Nephron (organoid): ENCODE measurements around the gene PTGES2.

Experiments
- H3K27ac Mint-ChIP-seq, 3 experiments: 2 replicates each; pipeline ENCODE4 v1.8.0; 2020; ENCODE audit warnings: mixed read lengths in 3 of 3, mild to moderate bottlenecking in 2 of 3, moderate library complexity in 1 of 3
- H3K27me3 Mint-ChIP-seq: 2 replicates; pipeline ENCODE4 v1.8.0; 2021; ENCODE audit warnings: low read depth, mild to moderate bottlenecking, moderate library complexity, mixed read lengths
- H3K36me3 Mint-ChIP-seq: 2 replicates; pipeline ENCODE4 v1.8.0; 2020; ENCODE audit warnings: low read depth, mixed read lengths
- H3K4me1 Mint-ChIP-seq: 2 replicates; pipeline ENCODE4 v1.8.0; 2020; ENCODE audit warnings: mixed read lengths
- H3K4me3 Mint-ChIP-seq, 3 experiments: 2 replicates each; pipeline ENCODE4 v1.8.0; 2020; ENCODE audit warnings: mild to moderate bottlenecking in 3 of 3, mixed read lengths in 3 of 3, moderate library complexity in 2 of 3
- H3K9me3 Mint-ChIP-seq: 2 replicates; pipeline ENCODE4 v1.8.0; 2020; ENCODE audit warnings: mixed read lengths
- CTCF ChIP-seq, 3 experiments: fragments of 200-600 bp; sonication (generic); IDR thresholded peaks; one replicate each; pipeline ENCODE4 v1.5.0; 2021; ENCODE audit warnings: antibody characterized with exemption in 3 of 3; ENCODE audit not compliant: unreplicated experiment in 3 of 3

The PTGES2 gene

GRCh38 chr9:128097543-128098296 is 29.8 kb downstream of the PTGES2 start:
- Mint-ChIP-seq H3K4me1 (peaks cover 77% of the 10 kb centered on the region), H3K4me3 (peak overlapping the region; percentile 86 to 91 (median 88)), H3K27ac (peak overlapping the region; percentile 98 to 99 (median 99)), H3K9me3 (no peaks in the 10 kb centered on the region), H3K36me3 (peaks cover 14% of the 10 kb centered on the region), H3K27me3 (no peaks in the 10 kb centered on the region)
- no peak for TF ChIP-seq CTCF (IDR thresholded peaks at IDR 0.05; ENCODE audit: unreplicated experiment in 3 of 3)

GRCh38 chr9:128096616-128097536 is 30.7 kb downstream of the PTGES2 start:
- Mint-ChIP-seq H3K9me3 (no peaks in the 10 kb centered on the region), H3K36me3 (peaks cover 6% of the 10 kb centered on the region)
- no peak for TF ChIP-seq CTCF (IDR thresholded peaks at IDR 0.05; ENCODE audit: unreplicated experiment in 3 of 3)

GRCh38 chr9:128094950-128095544 is 32.5 kb downstream of the PTGES2 start:
- Mint-ChIP-seq H3K9me3 (no peaks in the 10 kb centered on the region), H3K4me3 (peak overlapping the region in 1 of 3 experiments; percentile 75), H3K27ac (peak overlapping the region; percentile 97 to 99 (median 98)), H3K36me3 (no peaks in the 10 kb centered on the region), H3K4me1 (peaks cover 73% of the 10 kb centered on the region), H3K27me3 (no peaks in the 10 kb centered on the region)
- no peak for TF ChIP-seq CTCF (IDR thresholded peaks at IDR 0.05; ENCODE audit: unreplicated experiment in 3 of 3)

More at GRCh38 chr9:128096616-128097536, 30.7 kb downstream of the PTGES2 start:
- H3K4me3 Mint-ChIP-seq, result peak overlapping the region in 1 of 3 experiments; percentile 3
- peaks cover 77% of the 10 kb centered on the region for H3K4me1 Mint-ChIP-seq
- H3K27ac Mint-ChIP-seq, result peak overlapping the region; percentile 43 to 99 (median 87)
- no peaks in the 10 kb centered on the region for H3K27me3 Mint-ChIP-seq

GRCh38 chr9:128094166-128094949 is 33.2 kb downstream of the PTGES2 start:
- Mint-ChIP-seq H3K9me3 (no peaks in the 10 kb centered on the region), H3K27ac (peak overlapping the region; percentile 97 to 99 (median 98)), H3K27me3 (no peaks in the 10 kb centered on the region), H3K4me3 (peak overlapping the region; percentile 52 to 75 (median 68)), H3K36me3 (no peaks in the 10 kb centered on the region), H3K4me1 (peaks cover 66% of the 10 kb centered on the region)
- TF ChIP-seq CTCF (IDR thresholded peaks at IDR 0.05; ENCODE audit: unreplicated experiment in 3 of 3), result no peak

- Mint-ChIP-seq H3K4me3 (peak overlapping the region; percentile 42 to 85 (median 44)), H3K9me3 (no peaks in the 10 kb centered on the region), H3K27ac (peak overlapping the region; percentile 97 to 99 (median 98)), H3K4me1 (peaks cover 52% of the 10 kb centered on the region), H3K36me3 (no peaks in the 10 kb centered on the region), H3K27me3 (no peaks in the 10 kb centered on the region)
- no peak for TF ChIP-seq CTCF (IDR thresholded peaks at IDR 0.05; ENCODE audit: unreplicated experiment in 3 of 3)
These were observed 34.5 kb downstream of the PTGES2 start for GRCh38 chr9:128093011-128093410.
